Measurements from ENCODE around the gene PIEZO1. TPM values are rescaled to one million over a fixed set of nuclear protein-coding genes. Genes with fewer than 3 reads are reported as not detected.
"Not testable (repeated sequence)": the region's sequence is repeated elsewhere in the genome, so short reads cannot be mapped to it uniquely, and the experiment has no call there.

Gene PIEZO1
- total and polyA plus RNA-seq, 4 donors, result 35.9 to 205 (median 111) TPM

DNA sequence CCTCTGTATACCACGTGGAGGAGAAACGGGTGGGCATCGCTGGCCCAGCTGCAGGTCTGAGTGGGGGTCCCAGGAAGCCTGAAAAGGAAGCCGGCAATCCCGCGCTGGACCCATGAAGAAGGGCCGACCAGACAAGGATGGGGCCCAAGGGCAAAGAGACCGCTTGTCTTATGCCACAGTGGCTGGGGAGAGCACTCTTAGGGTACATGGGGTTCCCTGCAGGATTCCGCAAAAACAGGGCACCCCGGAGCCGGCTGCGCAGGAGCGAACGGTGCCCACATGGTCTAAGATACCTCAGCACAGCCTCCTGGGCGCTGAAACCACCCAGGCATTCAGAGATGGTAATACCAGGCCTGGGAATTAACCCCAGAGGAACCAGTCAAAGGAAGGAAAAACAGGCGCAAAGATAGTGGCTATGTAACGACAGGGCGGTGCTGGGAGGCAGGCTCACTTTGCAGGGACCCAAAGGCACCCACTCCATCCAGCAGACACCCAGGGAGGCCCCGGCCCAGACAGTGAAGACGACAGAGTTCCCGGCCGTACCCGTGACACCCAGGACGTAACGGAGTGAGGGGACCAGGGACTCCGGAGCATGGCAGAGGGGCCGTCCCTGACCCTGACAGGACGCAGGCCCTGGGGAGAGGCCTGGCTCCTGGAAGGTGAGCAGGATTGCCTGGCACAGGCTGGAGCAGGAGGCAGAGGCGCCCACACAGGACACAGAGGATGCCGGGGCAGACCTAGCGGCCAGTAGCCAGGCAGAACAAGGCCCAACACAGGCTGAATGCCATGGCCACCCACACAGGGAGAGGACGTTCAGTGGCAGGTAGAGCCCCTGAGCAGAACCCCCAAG, 10.3 kb downstream of the PIEZO1 start:
- Histone ChIP-seq H3K9me3 (ENCODE audit: control insufficient read depth, low read length) (no peaks in the 10 kb centered on the region), H3K4me3 (ENCODE audit: low read length in 2 of 2) (no peak overlapping the region), H3K27me3 (ENCODE audit: control insufficient read depth in 1 of 2, insufficient read depth in 2 of 2, low read length in 1 of 2) (no peaks in the 10 kb centered on the region), H3K36me3 (ENCODE audit: control insufficient read depth in 1 of 2, insufficient read depth in 2 of 2, low read length in 1 of 2) (no peaks in the 10 kb centered on the region), H3K4me1 (ENCODE audit: control insufficient read depth in 1 of 2, insufficient read depth in 2 of 2, low read length in 2 of 2) (no peaks in the 10 kb centered on the region), H3K27ac (ENCODE audit: low read depth in 1 of 2, low read length in 2 of 2) (no peak overlapping the region)
- 94 to 96% methylated on average over 32 of the region's 32 CpGs for WGBS, 2 donors
- intact Hi-C loops (cut with DNase I), result no loop called here
- no peak for ATAC-seq (ENCODE audit: low FRiP score)
- no peak for DNase-seq

DNA sequence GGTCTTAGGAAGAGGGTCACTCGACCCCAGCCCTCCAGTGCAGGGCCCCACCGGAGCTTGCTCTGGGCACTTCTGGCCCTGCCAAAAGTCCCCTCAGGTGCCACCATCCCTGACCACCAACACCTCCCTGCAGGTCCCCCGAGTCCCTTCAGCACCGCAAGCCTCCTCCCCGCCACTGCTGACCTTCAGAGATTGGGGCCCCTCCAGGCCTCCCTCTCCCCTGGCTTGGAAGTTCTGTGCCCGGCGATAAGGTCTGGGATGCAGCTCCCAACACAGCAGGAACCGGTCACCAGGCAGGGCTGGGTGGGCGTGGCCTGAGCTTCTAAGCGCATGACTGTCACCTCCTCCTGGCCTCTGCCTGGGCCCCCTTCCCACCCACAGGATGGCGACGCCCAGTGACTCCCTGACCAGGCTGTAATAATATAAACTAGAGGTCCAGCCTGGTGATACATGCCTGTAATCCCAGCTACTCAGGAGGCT, 11.2 kb downstream of the PIEZO1 start:
- H3K36me3 ChIP-seq (ENCODE audit: control insufficient read depth in 1 of 2, insufficient read depth in 2 of 2, low read length in 1 of 2), result no peaks in the 10 kb centered on the region
- WGBS, 2 donors, result 77 to 81% methylated on average over 10 to 12 of the region's 12 CpGs
- no peak overlapping the region for H3K4me3 ChIP-seq (ENCODE audit: low read length in 2 of 2)
- no peaks in the 10 kb centered on the region for H3K27me3 ChIP-seq (ENCODE audit: control insufficient read depth in 1 of 2, insufficient read depth in 2 of 2, low read length in 1 of 2)
- ATAC-seq (ENCODE audit: low FRiP score) (no peak), DNase-seq (peak; percentile 70 to 85)
- no peaks in the 10 kb centered on the region for H3K4me1 ChIP-seq (ENCODE audit: control insufficient read depth in 1 of 2, insufficient read depth in 2 of 2, low read length in 2 of 2)
- intact Hi-C loops (cut with DNase I), result no loop called here
- no peak overlapping the region for H3K27ac ChIP-seq (ENCODE audit: low read depth in 1 of 2, low read length in 2 of 2)
- no peaks in the 10 kb centered on the region for H3K9me3 ChIP-seq (ENCODE audit: control insufficient read depth, low read length)

DNA sequence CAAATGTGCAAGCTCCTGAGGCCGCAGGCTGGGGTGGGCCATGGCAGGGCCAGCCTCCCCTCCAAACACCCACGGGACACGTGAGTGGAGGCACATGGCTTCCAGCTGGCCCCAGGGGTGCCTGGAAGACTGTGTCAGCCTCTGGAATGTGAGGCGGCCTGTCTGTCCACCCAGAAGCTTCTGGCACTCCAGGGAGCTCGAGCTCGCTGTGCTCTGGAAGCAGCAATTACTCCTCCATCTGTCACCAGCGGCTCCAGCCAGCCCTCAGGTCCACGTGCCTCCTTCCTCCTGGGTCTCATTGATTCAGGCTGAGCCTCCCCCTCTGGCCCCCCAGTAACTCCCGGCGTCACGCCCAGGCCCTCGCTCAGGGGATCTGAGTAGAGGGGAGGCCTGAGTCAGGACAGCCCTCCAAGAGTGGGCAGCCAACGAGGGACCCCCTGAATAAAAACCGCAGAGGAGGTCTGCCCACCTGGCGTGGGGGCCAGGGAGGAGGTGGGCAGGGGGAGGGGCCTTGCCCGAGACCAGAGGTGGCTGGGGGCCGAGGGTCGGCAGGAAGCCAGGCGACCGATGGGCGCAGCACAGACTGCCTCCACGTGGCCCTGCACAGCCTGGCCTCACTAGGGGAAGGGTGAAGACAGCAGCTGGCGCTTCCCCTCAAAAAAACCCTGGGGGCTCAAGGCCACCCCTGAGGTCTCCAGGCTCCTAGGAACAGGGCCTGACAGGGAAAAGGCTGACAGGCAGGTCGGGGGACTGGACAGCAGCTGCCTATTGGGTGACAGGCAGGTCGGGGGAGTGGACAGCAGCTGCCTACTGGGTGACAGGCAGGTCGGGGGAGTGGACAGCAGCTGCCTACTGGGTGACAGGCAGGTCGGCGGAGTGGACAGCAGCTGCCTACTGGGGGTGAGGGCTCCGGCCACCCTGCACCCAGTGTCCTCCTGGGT, 11.9 kb downstream of the PIEZO1 start:
- Histone ChIP-seq H3K27me3 (ENCODE audit: control insufficient read depth in 1 of 2, insufficient read depth in 2 of 2, low read length in 1 of 2) (no peaks in the 10 kb centered on the region), H3K36me3 (ENCODE audit: control insufficient read depth in 1 of 2, insufficient read depth in 2 of 2, low read length in 1 of 2) (no peaks in the 10 kb centered on the region), H3K4me3 (ENCODE audit: low read length in 2 of 2) (no peak overlapping the region), H3K4me1 (ENCODE audit: control insufficient read depth in 1 of 2, insufficient read depth in 2 of 2, low read length in 2 of 2) (no peaks in the 10 kb centered on the region), H3K27ac (ENCODE audit: low read depth in 1 of 2, low read length in 2 of 2) (no peak overlapping the region), H3K9me3 (ENCODE audit: control insufficient read depth, low read length) (no peaks in the 10 kb centered on the region)
- DNase-seq (peak; percentile 82 to 89), ATAC-seq (ENCODE audit: low FRiP score) (peak; percentile 28)
- 31 to 45% methylated on average over 26 to 29 of the region's 29 CpGs for WGBS, 2 donors
- intact Hi-C loops (cut with DNase I), result no loop called here

DNA sequence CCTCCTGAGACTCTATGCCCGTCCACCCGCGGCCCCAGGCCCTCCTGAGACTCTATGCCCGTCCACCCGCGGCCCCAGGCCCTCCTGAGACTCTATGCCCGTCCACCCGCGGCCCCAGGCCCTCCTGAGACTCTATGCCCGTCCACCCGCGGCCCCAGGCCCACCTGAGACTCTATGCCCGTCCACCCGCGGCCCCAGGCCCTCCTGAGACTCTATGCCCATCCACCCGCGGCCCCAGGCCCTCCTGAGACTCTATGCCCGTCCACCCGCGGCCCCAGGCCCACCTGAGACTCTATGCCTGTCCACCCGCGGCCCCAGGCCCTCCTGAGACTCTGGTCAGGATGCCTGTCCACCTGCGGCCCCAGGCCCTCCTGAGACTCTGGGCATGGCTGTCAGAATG, 13.2 kb downstream of the PIEZO1 start:
- H3K27ac ChIP-seq (ENCODE audit: low read depth in 1 of 2, low read length in 2 of 2); H3K9me3 ChIP-seq (ENCODE audit: control insufficient read depth, low read length); DNase-seq; H3K4me3 ChIP-seq (ENCODE audit: low read length in 2 of 2); ATAC-seq (ENCODE audit: low FRiP score); H3K4me1 ChIP-seq (ENCODE audit: control insufficient read depth in 1 of 2, insufficient read depth in 2 of 2, low read length in 2 of 2); intact Hi-C loops (cut with DNase I); H3K27me3 ChIP-seq (ENCODE audit: control insufficient read depth in 1 of 2, insufficient read depth in 2 of 2, low read length in 1 of 2); H3K36me3 ChIP-seq (ENCODE audit: control insufficient read depth in 1 of 2, insufficient read depth in 2 of 2, low read length in 1 of 2): not testable (repeated sequence)
- 97 to 98% methylated on average over 11 to 18 of the region's 23 CpGs for WGBS, 2 donors

DNA sequence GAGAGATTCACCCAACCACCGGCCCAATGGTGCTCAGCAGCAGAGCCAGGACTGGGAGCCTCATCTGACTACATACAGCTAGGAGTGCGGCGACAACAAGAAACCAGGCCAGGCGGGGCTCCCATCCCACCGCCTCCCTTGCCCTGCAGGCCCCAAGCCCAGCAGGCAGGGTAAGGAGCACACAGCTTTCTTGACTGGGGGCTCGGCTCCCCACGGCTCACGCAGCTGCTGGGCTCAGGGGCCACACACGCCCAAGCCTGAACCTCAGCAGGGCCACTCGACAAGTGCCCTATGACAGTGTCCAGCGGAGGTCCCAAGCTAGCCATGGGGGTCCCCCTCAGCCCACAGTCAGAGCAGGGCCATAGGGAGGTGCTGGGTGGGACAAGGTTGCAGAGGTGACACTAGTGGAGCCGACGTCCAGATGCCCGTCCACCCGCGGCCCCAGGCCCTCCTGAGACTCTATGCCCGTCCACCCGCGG, 13.7 kb downstream of the PIEZO1 start:
- no peak for ATAC-seq (ENCODE audit: low FRiP score)
- WGBS, 2 donors, result 90 to 91% methylated on average over 19 of the region's 19 CpGs
- Histone ChIP-seq H3K27ac (ENCODE audit: low read depth in 1 of 2, low read length in 2 of 2) (no peak overlapping the region), H3K36me3 (ENCODE audit: control insufficient read depth in 1 of 2, insufficient read depth in 2 of 2, low read length in 1 of 2) (no peaks in the 10 kb centered on the region), H3K4me1 (ENCODE audit: control insufficient read depth in 1 of 2, insufficient read depth in 2 of 2, low read length in 2 of 2) (no peaks in the 10 kb centered on the region), H3K4me3 (ENCODE audit: low read length in 2 of 2) (no peak overlapping the region), H3K9me3 (ENCODE audit: control insufficient read depth, low read length) (no peaks in the 10 kb centered on the region), H3K27me3 (ENCODE audit: control insufficient read depth in 1 of 2, insufficient read depth in 2 of 2, low read length in 1 of 2) (no peaks in the 10 kb centered on the region)
- intact Hi-C loops (cut with DNase I), result no loop called here
- no peak for DNase-seq

DNA sequence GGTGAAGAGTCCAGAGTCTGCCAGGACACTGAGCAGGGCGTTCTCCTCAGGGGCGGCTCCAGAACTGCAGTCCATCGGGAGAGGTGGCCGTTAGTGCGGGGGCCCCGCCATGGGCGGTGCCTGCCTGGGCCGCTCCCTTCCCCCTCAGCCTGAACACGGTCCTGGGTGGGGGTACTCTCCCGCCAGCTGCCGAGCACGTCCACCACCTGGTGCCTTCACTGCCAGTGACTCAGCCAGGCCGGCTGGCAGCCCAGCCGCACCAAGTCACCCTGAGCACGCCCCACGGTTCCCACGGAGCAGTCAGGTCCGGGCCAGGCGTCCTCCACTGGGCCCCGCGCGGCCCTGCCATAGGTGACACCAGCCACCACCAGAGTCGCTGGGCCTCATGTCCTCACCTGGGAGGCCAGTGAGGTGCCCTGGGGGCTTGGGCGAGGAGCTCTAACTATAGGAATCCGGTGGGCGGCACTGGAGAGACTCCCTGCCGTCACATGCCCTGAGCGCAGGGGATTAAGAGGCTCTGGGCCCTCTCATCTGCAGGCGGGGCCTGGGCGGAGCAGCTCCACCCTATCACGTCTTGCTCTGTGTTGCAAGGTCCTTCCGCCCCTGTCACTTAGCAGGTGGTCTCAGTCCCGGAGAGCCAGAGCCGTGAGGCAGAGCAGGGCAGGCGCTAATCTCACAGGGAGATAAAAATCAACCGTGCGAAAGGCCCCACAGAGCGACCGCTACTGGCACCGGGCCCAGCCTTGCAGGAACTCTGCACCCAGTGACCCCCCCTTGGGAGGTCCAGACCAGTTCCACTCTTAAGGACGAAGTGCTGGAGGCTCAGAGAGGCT, 14.3 kb downstream of the PIEZO1 start:
- ATAC-seq (ENCODE audit: low FRiP score) (no peak), DNase-seq (no peak)
- Histone ChIP-seq H3K4me1 (ENCODE audit: control insufficient read depth in 1 of 2, insufficient read depth in 2 of 2, low read length in 2 of 2) (no peaks in the 10 kb centered on the region), H3K9me3 (ENCODE audit: control insufficient read depth, low read length) (no peaks in the 10 kb centered on the region), H3K36me3 (ENCODE audit: control insufficient read depth in 1 of 2, insufficient read depth in 2 of 2, low read length in 1 of 2) (no peaks in the 10 kb centered on the region), H3K27me3 (ENCODE audit: control insufficient read depth in 1 of 2, insufficient read depth in 2 of 2, low read length in 1 of 2) (no peaks in the 10 kb centered on the region), H3K4me3 (ENCODE audit: low read length in 2 of 2) (no peak overlapping the region), H3K27ac (ENCODE audit: low read depth in 1 of 2, low read length in 2 of 2) (no peak overlapping the region)
- intact Hi-C loops (cut with DNase I), result no loop called here
- 62 to 67% methylated on average over 32 to 41 of the region's 41 CpGs for WGBS, 2 donors

DNA sequence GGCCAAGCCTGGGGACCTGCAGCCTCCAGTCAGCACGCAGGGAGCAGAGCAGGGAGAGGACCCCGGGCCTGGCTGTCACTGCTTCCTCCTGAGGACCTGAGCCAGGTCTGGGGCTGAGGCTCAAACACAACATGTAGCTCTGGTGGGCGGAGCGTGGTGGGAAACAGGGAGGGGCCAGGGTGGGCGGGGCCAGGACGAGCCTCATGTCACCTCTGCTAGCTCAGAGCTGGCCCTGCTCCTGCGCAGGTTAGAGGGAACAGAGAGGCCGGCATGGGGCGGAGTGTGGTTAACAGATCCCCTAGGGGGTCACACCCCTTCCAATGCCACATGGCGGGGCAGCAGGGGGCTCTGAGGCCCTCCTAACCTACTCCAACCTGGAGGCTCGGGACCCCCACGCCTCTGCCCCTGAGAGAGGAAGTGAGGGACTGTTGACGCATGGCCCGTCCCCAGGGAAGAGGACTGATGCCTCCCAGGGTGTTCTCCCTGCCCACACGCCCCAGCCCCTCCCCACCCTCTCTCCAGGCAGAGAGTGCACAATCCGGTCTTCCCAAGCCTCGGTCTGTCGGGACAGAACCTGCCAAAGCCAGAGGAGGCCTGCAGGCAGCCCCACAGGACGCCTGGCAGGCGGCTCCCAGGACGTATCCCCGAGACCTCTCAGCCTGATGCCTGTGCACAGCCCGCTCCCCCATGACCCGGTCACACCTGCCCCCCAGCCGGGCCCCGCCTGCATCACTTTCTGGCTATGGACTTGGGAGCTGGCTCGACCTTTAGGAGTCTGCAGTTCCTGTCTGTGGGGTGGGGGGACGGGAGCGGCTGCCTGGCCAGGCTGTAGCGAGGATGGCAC, 15.2 kb downstream of the PIEZO1 start:
- Histone ChIP-seq H3K4me3 (ENCODE audit: low read length in 2 of 2) (no peak overlapping the region), H3K27me3 (ENCODE audit: control insufficient read depth in 1 of 2, insufficient read depth in 2 of 2, low read length in 1 of 2) (no peaks in the 10 kb centered on the region), H3K9me3 (ENCODE audit: control insufficient read depth, low read length) (no peaks in the 10 kb centered on the region), H3K4me1 (ENCODE audit: control insufficient read depth in 1 of 2, insufficient read depth in 2 of 2, low read length in 2 of 2) (no peaks in the 10 kb centered on the region), H3K27ac (ENCODE audit: low read depth in 1 of 2, low read length in 2 of 2) (no peak overlapping the region), H3K36me3 (ENCODE audit: control insufficient read depth in 1 of 2, insufficient read depth in 2 of 2, low read length in 1 of 2) (no peaks in the 10 kb centered on the region)
- WGBS, 2 donors, result 80 to 81% methylated on average over 30 of the region's 30 CpGs
- intact Hi-C loops (cut with DNase I), result no loop called here
- DNase-seq (no peak), ATAC-seq (ENCODE audit: low FRiP score) (no peak)

Data from aorta (tissue), 5 donors.